GM23338 (cell line): Measurements from ENCODE around the gene CD82. TPM values are rescaled to one million over a fixed set of nuclear protein-coding genes. Genes with fewer than 3 reads are reported as not detected.

ENCODE experiments used
- ATAC-seq: fragments of 200-7000 bp; cut with Tn5 transposase; 3 replicates; pipeline ENCODE4 v1.9.1; 2020
- DNase-seq: peaks from one replicate; pipeline ENCODE4 v3.0.0-alpha.2; 2015; ENCODE audit warnings: low spot score
- H2AFZ ChIP-seq: fragments of 200-600 bp; sonication (generic); 2 replicates; pipeline ENCODE4 v1.8.0; 2016; ENCODE audit warnings: antibody characterized with exemption, mild to moderate bottlenecking, moderate library complexity
- H3F3A ChIP-seq: fragments of 200-600 bp; sonication (generic); replicated peaks from 2 replicates; pipeline ENCODE4 v1.8.0; 2017; ENCODE audit warnings: antibody characterized with exemption, mixed run types, low read depth
- H3K27ac ChIP-seq: fragments of 200-600 bp; sonication (generic); 2 replicates; pipeline ENCODE4 v1.6.1; 2016; ENCODE audit warnings: low read depth
- H3K27me3 ChIP-seq: fragments of 200-600 bp; sonication (generic); 2 replicates; pipeline ENCODE4 v1.8.0; 2016; ENCODE audit warnings: mild to moderate bottlenecking, mixed run types, moderate library complexity; ENCODE audit not compliant: insufficient read depth
- H3K36me3 ChIP-seq: fragments of 200-600 bp; sonication (generic); 2 replicates; pipeline ENCODE4 v1.8.0; 2016; ENCODE audit warnings: mild to moderate bottlenecking; ENCODE audit not compliant: insufficient read depth
- H3K4me1 ChIP-seq: fragments of 200-600 bp; sonication (generic); 2 replicates; pipeline ENCODE4 v1.8.0; 2016; ENCODE audit warnings: mild to moderate bottlenecking, moderate library complexity; ENCODE audit not compliant: insufficient read depth
- H3K4me2 ChIP-seq: fragments of 200-600 bp; sonication (generic); 2 replicates; pipeline ENCODE4 v1.7.1; 2017; ENCODE audit warnings: mixed run types
- H3K4me3 ChIP-seq: fragments of 200-600 bp; sonication (generic); 2 replicates; pipeline ENCODE4 v1.6.1; 2016; ENCODE audit warnings: mixed run types
- H3K79me2 ChIP-seq: fragments of 200-600 bp; sonication (generic); replicated peaks from 2 replicates; pipeline ENCODE4 v1.8.0; 2017; ENCODE audit warnings: mild to moderate bottlenecking; ENCODE audit not compliant: insufficient read depth
- H3K9me2 ChIP-seq: fragments of 200-600 bp; sonication (generic); 2 replicates; pipeline ENCODE4 v1.8.0; 2017; ENCODE audit not compliant: insufficient read depth
- H4K20me1 ChIP-seq: fragments of 200-600 bp; sonication (generic); replicated peaks from 2 replicates; pipeline ENCODE4 v1.8.0; 2017; ENCODE audit warnings: mild to moderate bottlenecking; ENCODE audit not compliant: insufficient read depth
- H3K27ac Mint-ChIP-seq: 2 replicates; pipeline ENCODE4 v1.8.0; 2020; ENCODE audit warnings: inconsistent platforms, mild to moderate bottlenecking, moderate library complexity, mixed read lengths
- H3K27me3 Mint-ChIP-seq: 3 replicates; pipeline ENCODE4 v1.8.0; 2022; ENCODE audit warnings: low read depth, mild to moderate bottlenecking, moderate library complexity, mixed read lengths, inconsistent platforms; ENCODE audit not compliant: insufficient read depth, poor library complexity
- H3K36me3 Mint-ChIP-seq: 3 replicates; pipeline ENCODE4 v1.8.0; 2021; ENCODE audit warnings: low read depth, mild to moderate bottlenecking, inconsistent platforms, moderate library complexity, mixed read lengths
- H3K4me1 Mint-ChIP-seq: 3 replicates; pipeline ENCODE4 v1.8.0; 2020; ENCODE audit warnings: mild to moderate bottlenecking, inconsistent platforms, mixed read lengths
- H3K4me3 Mint-ChIP-seq: 3 replicates; pipeline ENCODE4 v1.8.0; 2021; ENCODE audit warnings: moderate library complexity, mild to moderate bottlenecking, inconsistent platforms, mixed read lengths
- H3K9me3 Mint-ChIP-seq: 3 replicates; pipeline ENCODE4 v1.8.0; 2020; ENCODE audit warnings: moderate library complexity, mild to moderate bottlenecking, inconsistent platforms, mixed read lengths
- CREB1 ChIP-seq: fragments of 250-450 bp; sonication (Bioruptor Pico); IDR thresholded peaks from 2 replicates; pipeline ENCODE4 v1.5.0; 2020; ENCODE audit warnings: low read depth, mild to moderate bottlenecking, moderate library complexity
- CTCF ChIP-seq, 2 experiments: fragments of 200-600 bp in 1 of 2; sonication (generic) in 1 of 2; conservative IDR thresholded peaks; 2 replicates each; pipeline versions ENCODE4 v1.5.1 to v1.6.1; 2016 to 2017; ENCODE audit warnings: antibody characterized with exemption in 2 of 2, low read depth in 2 of 2, mild to moderate bottlenecking in 2 of 2, moderate library complexity in 1 of 2
- ETS1 ChIP-seq: IDR thresholded peaks from 2 replicates; pipeline ENCODE4 v1.6.1; 2016; ENCODE audit warnings: antibody characterized with exemption
- EZH2 ChIP-seq: fragments of 200-600 bp; sonication (generic); IDR thresholded peaks from one replicate; pipeline ENCODE4 v1.8.0; 2017; ENCODE audit warnings: antibody characterized with exemption, mild to moderate bottlenecking, low read depth; ENCODE audit not compliant: unreplicated experiment
- EZH2phosphoT487 ChIP-seq: fragments of 200-600 bp; sonication (generic); IDR thresholded peaks from one replicate; pipeline ENCODE4 v1.8.1; 2018; ENCODE audit warnings: antibody characterized with exemption; ENCODE audit not compliant: unreplicated experiment
- JUNB ChIP-seq: IDR thresholded peaks from one replicate; pipeline ENCODE4 v1.6.1; 2016; ENCODE audit warnings: antibody characterized with exemption; ENCODE audit not compliant: unreplicated experiment
- POLR2AphosphoS5 ChIP-seq: IDR thresholded peaks from 2 replicates; pipeline ENCODE4 v1.6.1; 2016; ENCODE audit warnings: antibody characterized with exemption, low read depth
- STAT1 ChIP-seq: IDR thresholded peaks from one replicate; pipeline ENCODE4 v1.6.1; 2016; ENCODE audit warnings: antibody characterized with exemption; ENCODE audit not compliant: unreplicated experiment
- ZNF114 ChIP-seq: fragments of 250-450 bp; sonication (Bioruptor Pico); IDR thresholded peaks from 2 replicates; pipeline ENCODE4 v1.5.0; 2020; ENCODE audit warnings: mild to moderate bottlenecking, moderate library complexity
- ZNF331 ChIP-seq: fragments of 250-450 bp; sonication (Bioruptor Pico); IDR thresholded peaks from 2 replicates; pipeline ENCODE4 v1.5.0; 2020; ENCODE audit warnings: low read depth, mild to moderate bottlenecking, moderate library complexity
- ZNF462 ChIP-seq: fragments of 250-450 bp; sonication (Bioruptor Pico); IDR thresholded peaks from 2 replicates; pipeline ENCODE4 v1.5.0; 2020; ENCODE audit warnings: mild to moderate bottlenecking, moderate library complexity
- polyA plus RNA-seq: library from polyadenylated mRNA; unstranded; fragments of >200 nt; fragmentation: Nextera tagmentation; extraction: Ambion mirVana; gene quantifications from 2 replicates; pipeline ENCODE4 v1.2.1, GENCODE V29; 2016
- total RNA-seq: library from RNA; depleted of rRNA; stranded (reverse); fragments of >200 nt; shearing (Covaris generic); gene quantifications from 2 replicates; pipeline ENCODE4 v1.2.3, GENCODE V29; 2014

Gene CD82
- total and polyA plus RNA-seq, 2 experiments from 2014 or later, result 4.4 to 4.9 TPM

- ATAC-seq (no peak), DNase-seq (no peak)
- Histone ChIP-seq H4K20me1 (no peaks in the 10 kb centered on the region), H3K79me2 (no peaks in the 10 kb centered on the region), H3K27me3 (no peaks in the 10 kb centered on the region), H3K36me3 (no peaks in the 10 kb centered on the region), H2AFZ (no peak overlapping the region; the same call in 1 of the 2 replicates), H3F3A (no peaks in the 10 kb centered on the region), H3K27ac (no peak overlapping the region), H3K9me2 (peaks cover 4% of the 10 kb centered on the region; the same call in 1 of the 2 replicates), H3K4me2 (no peak overlapping the region), H3K4me1 (peaks cover 7% of the 10 kb centered on the region; the same call in 1 of the 2 replicates), H3K4me3 (no peak overlapping the region)
- H3K27ac Mint-ChIP-seq, result no peak overlapping the region
- H3K4me3 Mint-ChIP-seq, result no peak overlapping the region
- no peaks in the 10 kb centered on the region for H3K9me3 Mint-ChIP-seq
- H3K27me3 Mint-ChIP-seq, result peaks cover 11% of the 10 kb centered on the region
- H3K4me1 Mint-ChIP-seq, result peaks cover 10% of the 10 kb centered on the region
- TF ChIP-seq CTCF (conservative IDR thresholded peaks at IDR 0.05; ENCODE audit: low read depth in 2 of 2) (no peak), EZH2phosphoT487 (no peak), ZNF331 (CRISPR knock-in tag) (no peak), ZNF462 (CRISPR knock-in tag) (no peak), CREB1 (no peak), STAT1 (no peak), JUNB (no peak), ETS1 (no peak), ZNF114 (no peak), POLR2AphosphoS5 (no peak), EZH2 (no peak)
- no peaks in the 10 kb centered on the region for H3K36me3 Mint-ChIP-seq
Observed at GRCh38 chr11:44537679-44538078, 27.8 kb upstream of the CD82 start.
